H1 (cell line): Measurements from ENCODE around the gene ST3GAL3. TPM values are rescaled to one million over a fixed set of nuclear protein-coding genes. Genes with fewer than 3 reads are reported as not detected.

Experiments
- CHD7 ChIP-seq: fragments of 300-600 bp; sonication (generic); IDR thresholded peaks from 2 replicates; pipeline ENCODE4 v1.7.1; 2012; ENCODE audit warnings: low read length, moderate library complexity, mild to moderate bottlenecking, inconsistent platforms; ENCODE audit not compliant: insufficient replicate concordance
- CTBP2 ChIP-seq: IDR thresholded peaks from 2 replicates; pipeline ENCODE4 v1.7.0; 2011; ENCODE audit warnings: borderline replicate concordance, mild to moderate bottlenecking, moderate library complexity, mixed read lengths, low read length; ENCODE audit not compliant: insufficient read depth, insufficient read length
- GABPA ChIP-seq: IDR thresholded peaks from 2 replicates; pipeline ENCODE4 v1.6.1; 2011; ENCODE audit warnings: mild to moderate bottlenecking, low read length, moderate library complexity, borderline replicate concordance; ENCODE audit not compliant: insufficient read depth
- JUN ChIP-seq: IDR thresholded peaks from 2 replicates; pipeline ENCODE4 v1.6.1; 2011; ENCODE audit warnings: low read depth, mild to moderate bottlenecking, improper control_type of control experiment, low read length
- POLR2A ChIP-seq, 2 experiments: IDR thresholded peaks; 1 replicate in 1 of 2; 2 replicates in 1 of 2; pipeline ENCODE4 v1.6.1; 2011; ENCODE audit warnings: low read depth in 2 of 2, low read length in 2 of 2, mild to moderate bottlenecking in 2 of 2; ENCODE audit errors: control extremely low read depth in 1 of 2
- RAD21 ChIP-seq, 2 experiments: IDR thresholded peaks in 1 of 2; conservative IDR thresholded peaks in 1 of 2; 2 replicates each; pipeline ENCODE4 v1.6.1; 2011; ENCODE audit warnings: low read depth in 2 of 2, low read length in 2 of 2, improper control_type of control experiment in 1 of 2, inconsistent platforms in 1 of 2, mild to moderate bottlenecking in 1 of 2, moderate library complexity in 1 of 2
- SUZ12 ChIP-seq: fragments of 200-600 bp; sonication (generic); IDR thresholded peaks from 2 replicates; pipeline ENCODE4 v1.6.1; 2012; ENCODE audit warnings: mild to moderate bottlenecking, inconsistent platforms, low read length, moderate library complexity, mixed read lengths
- TAF1 ChIP-seq: IDR thresholded peaks from 2 replicates; pipeline ENCODE4 v1.6.1; 2011; ENCODE audit warnings: mild to moderate bottlenecking, low read depth, low read length
- TAF7 ChIP-seq: optimal IDR thresholded peaks from 2 replicates; pipeline ENCODE3; 2011; ENCODE audit warnings: low read depth, mild to moderate bottlenecking, inconsistent platforms, low read length, moderate library complexity, borderline replicate concordance
- polyA plus RNA-seq, 7 experiments: library from polyadenylated mRNA; depleted of rRNA in 3 of 7; stranded (reverse) in 5 of 7; unstranded in 2 of 7; fragments of >200 nt in 5 of 7; fragments of 200-250 nt in 2 of 7; gene quantifications; 1 replicate in 5 of 7; 2 replicates in 1 of 7; 4 replicates in 1 of 7; pipeline versions ENCODE4 v1.2.1 to v1.2.3, GENCODE V29; 2011 to 2013; ENCODE audit warnings: missing spikeins in 2 of 7, mixed read lengths in 2 of 7
- total RNA-seq: library from RNA; stranded (reverse); fragmentation: NEBNext Ultra II Directional; extraction: Animal tissue kit (Norgen Biotek cat#: 25700); gene quantifications from 2 replicates; pipeline ENCODE4 v1.2.1, GENCODE V29; 2021

ST3GAL3 gene
- total and polyA plus RNA-seq, 2 of the 8 experiments (the other 6 are each of a cell fraction or from before 2014, with no cell fraction given) = 6.8 to 7.0 TPM

DNA sequence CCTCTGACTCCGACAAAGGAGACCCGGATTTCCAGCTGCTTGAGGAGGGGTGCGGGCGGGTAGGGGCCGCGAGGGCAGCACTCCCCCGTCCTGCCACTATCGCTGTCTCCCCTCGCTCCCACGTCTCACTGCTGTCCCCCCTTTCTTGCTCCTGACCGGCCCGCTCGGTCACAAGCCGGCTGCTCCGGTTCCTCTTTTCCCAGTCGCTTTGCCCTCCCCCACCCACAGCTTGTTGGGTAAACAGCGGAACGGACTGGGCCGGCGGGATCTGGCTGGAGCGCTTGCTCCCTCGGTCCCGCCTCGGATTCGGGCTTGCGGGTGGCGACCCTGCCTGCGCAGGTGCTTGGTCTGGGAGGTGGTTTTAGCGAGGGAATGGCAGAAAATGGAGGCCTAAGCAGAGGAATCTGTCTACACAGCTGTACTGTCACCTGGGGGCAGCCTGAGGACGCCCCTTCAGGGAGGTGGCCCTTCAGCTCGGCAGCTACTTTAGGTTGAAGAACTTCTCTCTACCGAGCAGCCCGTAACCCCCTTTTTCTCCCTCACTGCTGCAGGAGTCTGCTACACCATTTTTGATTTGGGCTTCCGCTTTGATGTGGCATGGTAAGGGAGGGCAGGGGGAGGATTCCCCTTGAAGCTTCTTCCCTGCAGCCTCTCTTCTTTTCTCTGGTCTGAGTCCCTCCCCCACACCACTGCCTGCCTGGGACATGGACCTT is 268.1 kb downstream of the ST3GAL3 start (continued):
- TF ChIP-seq CHD7 (no peak), SUZ12 (no peak), JUN (no peak), POLR2A (IDR thresholded peaks at IDR 0.05; ENCODE audit: control extremely low read depth in 1 of 2, low read depth in 2 of 2, low read length in 2 of 2) (no peak), TAF7 (no peak), TAF1 (no peak), GABPA (no peak), RAD21 (IDR thresholded peaks at IDR 0.05 in 1 of 2, conservative IDR thresholded peaks at IDR 0.05 in 1 of 2; ENCODE audit: low read depth in 2 of 2, low read length in 2 of 2) (no peak), CTBP2 (no peak)
